Right lobe of liver (tissue), 6 donors: ENCODE results near the gene DUSP15. TPM values are rescaled to one million over a fixed set of nuclear protein-coding genes. Genes with fewer than 3 reads are reported as not detected.

Experiments used
- ATAC-seq, 4 donors: fragments of 200-7000 bp; cut with Tn5 transposase; one replicate each; pipeline ENCODE4 v1.9.1; 2020; ENCODE audit warnings: mild to moderate bottlenecking in 4 of 4, moderate library complexity in 4 of 4
- DNase-seq, 3 donors: peaks; one replicate each; pipeline ENCODE4 v3.0.0-alpha.2; 2020
- H3K27ac ChIP-seq, 3 donors: fragments of 200-600 bp; one replicate each; pipeline ENCODE4 v1.8.0; 2022
- H3K27me3 ChIP-seq, 2 donors: fragments of 200-600 bp; one replicate each; pipeline ENCODE4 v1.8.0; 2022
- H3K36me3 ChIP-seq, 4 donors: fragments of 200-600 bp; sonication (generic) in 1 of 4; one replicate each; pipeline versions ENCODE4 v1.5.1 to v1.8.0; 2017 to 2022; ENCODE audit warnings: control low read depth in 1 of 4
- H3K4me1 ChIP-seq, 4 donors: fragments of 200-600 bp; sonication (generic) in 1 of 4; one replicate each; pipeline versions ENCODE4 v1.5.1 to v1.8.0; 2017 to 2022; ENCODE audit warnings: control low read depth in 1 of 4
- H3K4me3 ChIP-seq, 3 donors: fragments of 200-600 bp; one replicate each; pipeline ENCODE4 v1.8.0; 2022
- H3K9me3 ChIP-seq, 4 donors: fragments of 200-600 bp; sonication (generic) in 1 of 4; one replicate each; pipeline versions ENCODE4 v1.5.1 to v1.8.0; 2017 to 2022; ENCODE audit warnings: control low read depth in 1 of 4
- CTCF ChIP-seq, 4 donors: fragments of 200-600 bp in 3 of 4; fragments of 450-650 bp in 1 of 4; IDR thresholded peaks; one replicate each; pipeline versions ENCODE4 v1.5.1 to v1.8.0; 2016 to 2022; ENCODE audit warnings: antibody characterized with exemption in 4 of 4, mild to moderate bottlenecking in 2 of 4
- POLR2A ChIP-seq: fragments of 450-650 bp; IDR thresholded peaks from one replicate; pipeline ENCODE4 v1.6.1; 2017; ENCODE audit warnings: antibody characterized with exemption, mild to moderate bottlenecking
- WGBS: methylation state at CpG from one replicate; pipeline ENCODE4 v1.1.6; 2018; ENCODE audit warnings: low coverage, low lambda C conversion rate; ENCODE audit not compliant: insufficient coverage; ENCODE audit errors: missing lambda C conversion rate; 5-methylcytosine and 5-hydroxymethylcytosine counted together
- intact Hi-C, 2 donors: fragments of 100-400 bp; cut with DNase I; formaldehyde crosslinking; loops; one replicate each; pipeline versions ENCODE4 v1.11.2 to v1.14.1; 2022
- total RNA-seq, 6 experiments: library from RNA; depleted of rRNA in 2 of 6; stranded (reverse); fragments of >200 nt in 2 of 6; fragmentation: NEBNext Ultra II Directional in 3 of 6; extraction: Animal tissue kit (Norgen Biotek cat#: 25700) in 3 of 6; gene quantifications; one replicate each; pipeline versions ENCODE4 v1.1.0 to v1.2.4, GENCODE V29; 2016 to 2023
- donor health status: DM: no; HTN: yes; CAD: no.
- donor health status: DM: no; HTN: no; CAD: no.
- donor health status: DM: no; HTN: no; CAD: no.
- donor health status: DM: no; HTN: yes; CAD: no.
- donor health status: DM: no; HTN: yes; CAD: no.

Gene DUSP15
- total RNA-seq, 6 experiments from 2014 or later, result 0.22 to 1.1 (median 0.42) TPM; not detected in 3

DNA sequence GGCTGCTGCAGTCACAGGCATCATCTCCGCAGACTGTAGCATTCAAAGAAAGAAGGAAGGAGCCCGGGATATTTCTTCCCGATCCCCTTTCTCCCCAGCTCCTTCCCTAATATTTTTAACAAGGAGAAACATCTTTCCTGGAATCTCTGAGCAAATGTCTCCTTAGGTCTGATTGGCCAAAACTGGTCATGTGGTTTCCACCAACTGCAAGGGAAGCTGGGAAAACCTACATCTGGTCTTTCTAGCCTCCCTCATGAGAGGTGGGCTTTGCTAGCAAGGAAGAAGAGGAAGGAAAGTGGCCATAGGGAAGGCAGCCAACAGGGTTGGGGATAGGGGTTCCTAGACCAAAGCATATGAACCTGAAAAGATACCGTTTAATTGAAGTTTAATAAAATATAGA, 46.4 kb upstream of the DUSP15 start:
- DNase-seq (no peak), ATAC-seq (no peak)
- Histone ChIP-seq H3K9me3 (no peaks in the 10 kb centered on the region), H3K27ac (no peak overlapping the region), H3K27me3 (no peaks in the 10 kb centered on the region), H3K36me3 (no peaks in the 10 kb centered on the region), H3K4me3 (no peak overlapping the region), H3K4me1 (no peaks in the 10 kb centered on the region)
- intact Hi-C loops, result no loop called here
- 65% methylated on average over 3 of the region's 4 CpGs for WGBS
- TF ChIP-seq CTCF (IDR thresholded peaks at IDR 0.05) (no peak), POLR2A (no peak)

DNA sequence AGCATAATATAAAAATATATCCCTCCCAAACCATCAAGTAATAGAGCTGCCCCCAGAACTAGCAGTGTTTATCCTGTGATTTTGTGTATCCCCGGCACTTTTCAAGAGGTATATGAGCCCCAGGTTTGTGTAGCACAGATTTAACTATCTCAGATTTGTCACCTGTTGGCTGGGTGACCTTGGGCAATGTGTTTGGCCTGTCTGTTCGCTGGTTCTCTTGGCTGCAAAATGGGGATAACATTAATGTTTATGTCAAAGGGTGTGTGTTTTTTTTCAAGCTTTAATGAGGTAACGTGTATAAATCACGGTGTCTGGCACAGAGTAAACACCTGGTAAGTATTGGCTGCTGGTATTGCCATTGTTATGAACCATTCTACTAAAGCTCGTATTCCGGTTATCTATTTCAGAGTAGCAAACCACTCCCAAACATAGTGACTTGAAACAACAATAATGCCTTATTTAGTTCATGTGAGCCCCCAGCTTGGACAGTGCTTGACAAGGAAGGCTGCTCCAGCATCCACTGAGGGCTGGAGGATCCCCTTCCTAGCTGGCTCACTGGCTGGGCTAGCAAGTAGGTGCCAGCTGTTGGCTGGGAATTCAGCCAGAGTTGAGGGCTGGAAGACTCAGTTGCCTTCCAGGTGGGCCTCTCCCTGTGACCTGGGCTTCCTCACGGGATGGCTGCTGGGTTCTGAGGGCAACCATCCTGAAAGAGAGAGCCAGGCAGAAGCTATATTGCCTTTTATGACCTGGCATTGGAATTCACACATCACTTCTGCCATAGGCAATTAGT, 45.4 kb upstream of the DUSP15 start:
- H3K27me3 ChIP-seq, result no peaks in the 10 kb centered on the region
- intact Hi-C loops, result no loop called here
- H3K9me3 ChIP-seq, result no peaks in the 10 kb centered on the region
- no peak overlapping the region for H3K27ac ChIP-seq
- no peak for TF ChIP-seq CTCF (IDR thresholded peaks at IDR 0.05)
- TF ChIP-seq POLR2A, result no peak
- H3K4me3 ChIP-seq, result no peak overlapping the region
- ATAC-seq (no peak), DNase-seq (no peak)
- no peaks in the 10 kb centered on the region for H3K36me3 ChIP-seq
- WGBS, result 75% methylated on average over 6 of the region's 7 CpGs
- H3K4me1 ChIP-seq, result no peaks in the 10 kb centered on the region

GRCh38 chr20:31914170-31914569, 43.8 kb upstream of the DUSP15 start:
- intact Hi-C loops, result no loop called here
- Histone ChIP-seq H3K4me3 (no peak overlapping the region), H3K36me3 (no peaks in the 10 kb centered on the region), H3K27ac (no peak overlapping the region), H3K4me1 (no peaks in the 10 kb centered on the region), H3K27me3 (no peaks in the 10 kb centered on the region), H3K9me3 (no peaks in the 10 kb centered on the region)
- ATAC-seq (no peak), DNase-seq (no peak)
- WGBS, result 78% methylated on average over 5 of the region's 5 CpGs
- TF ChIP-seq POLR2A, result no peak

DNA sequence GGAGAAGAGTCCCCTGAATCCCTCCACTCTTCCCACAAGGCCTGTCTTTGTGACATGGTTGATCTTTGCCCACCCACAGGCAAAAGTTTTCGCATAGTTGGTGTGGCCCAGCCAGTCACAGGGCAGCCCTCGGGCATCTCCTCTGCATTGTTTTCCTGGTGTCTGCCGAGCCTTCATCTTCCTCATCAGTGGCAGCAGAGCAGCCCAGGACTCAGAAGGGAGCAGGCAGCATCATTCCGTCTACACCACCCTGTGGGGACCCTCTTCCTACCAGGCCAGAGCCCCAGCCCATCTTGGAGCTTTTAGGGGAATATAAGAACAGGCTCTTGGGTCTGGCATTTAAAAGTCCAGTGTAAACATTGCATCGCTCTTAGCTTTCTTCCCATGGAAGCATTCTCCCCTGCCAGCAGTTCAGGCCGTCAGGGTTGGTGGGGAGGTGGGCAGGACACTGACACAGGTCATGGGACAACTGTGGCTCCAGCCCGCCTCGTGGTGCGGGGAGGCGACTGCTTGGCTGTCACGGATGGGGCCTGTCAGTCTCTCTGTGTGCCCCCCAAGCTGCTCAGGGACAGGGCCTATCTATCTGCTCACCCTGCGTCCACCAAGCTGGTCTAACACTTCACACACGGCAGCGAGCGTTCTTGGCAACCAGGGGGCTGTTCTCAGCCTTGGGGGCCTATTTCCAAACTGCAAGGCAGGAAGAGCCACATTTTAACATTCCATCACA, 43.3 kb upstream of the DUSP15 start:
- ATAC-seq (no peak), DNase-seq (no peak)
- no peaks in the 10 kb centered on the region for H3K9me3 ChIP-seq
- intact Hi-C loops, result no loop called here
- no peaks in the 10 kb centered on the region for H3K4me1 ChIP-seq
- no peak overlapping the region for H3K4me3 ChIP-seq
- no peaks in the 10 kb centered on the region for H3K27me3 ChIP-seq
- 40% methylated on average over 2 of the region's 15 CpGs for WGBS
- H3K36me3 ChIP-seq, result no peaks in the 10 kb centered on the region
- TF ChIP-seq POLR2A (no peak), CTCF (IDR thresholded peaks at IDR 0.05) (no peak)
- no peak overlapping the region for H3K27ac ChIP-seq
